Endothelial cell of umbilical vein (primary cell): ENCODE results near the gene KCNQ5. TPM values are rescaled to one million over a fixed set of nuclear protein-coding genes. Genes with fewer than 3 reads are reported as not detected.

Experiments
- BruUV-seq: library from RNA; stranded (reverse); fragments of 400-500 nt; replicated peaks from 2 replicates; lab custom pipeline; 2021; lab: Mats Ljungman, UMichigan
- CTCF ChIA-PET: fragments of 300-600, 350-600 bp; sonication (Branson Sonifier 250); formaldehyde crosslinking; loops from one replicate; lab custom pipeline; 2021; ENCODE audit warnings: antibody characterized with exemption, inconsistent platforms; lab: Charles Lee
- POLR2A ChIA-PET: fragments of 300-600, 350-600 bp; sonication (Branson Sonifier 250); formaldehyde crosslinking; loops from one replicate; lab custom pipeline; 2021; ENCODE audit warnings: antibody characterized with exemption, inconsistent platforms; lab: Charles Lee
- DNase-seq: peaks from one replicate; pipeline ENCODE4 v3.0.0-alpha.2; 2011; ENCODE audit warnings: low read depth, low spot score
- FAIRE-seq: peaks from 2 replicates; lab custom pipeline; 2011; peaks lifted over from hg19 to GRCh38; lab: Jason Lieb, UNC
- H2AFZ ChIP-seq: 2 replicates; pipeline ENCODE4 v1.6.0; 2012; ENCODE audit warnings: low read depth, low read length, control low read depth, inconsistent platforms
- H3K27ac ChIP-seq: 2 replicates; pipeline ENCODE4 v1.5.1; 2011; ENCODE audit warnings: low read depth, mild to moderate bottlenecking, control low read depth, low read length, moderate library complexity; ENCODE audit not compliant: insufficient read depth
- H3K27me3 ChIP-seq, 2 experiments: 2 replicates each; pipeline versions ENCODE4 v1.6.0 to v1.6.1; 2011; ENCODE audit warnings: low read length in 2 of 2, mixed read lengths in 1 of 2; ENCODE audit not compliant: control insufficient read depth in 2 of 2, insufficient read depth in 2 of 2
- H3K36me3 ChIP-seq, 2 experiments: 2 replicates in 1 of 2; 3 replicates in 1 of 2; pipeline ENCODE4 v1.5.1; 2011; ENCODE audit warnings: low read length in 2 of 2, mild to moderate bottlenecking in 1 of 2, moderate library complexity in 1 of 2; ENCODE audit not compliant: control insufficient read depth in 2 of 2, insufficient read depth in 2 of 2; ENCODE audit errors: extremely low read depth in 1 of 2
- H3K4me1 ChIP-seq: 3 replicates; pipeline ENCODE4 v1.5.1; 2011; ENCODE audit warnings: mild to moderate bottlenecking, low read length; ENCODE audit not compliant: control insufficient read depth, insufficient read depth; ENCODE audit errors: extremely low read depth
- H3K4me2 ChIP-seq: 2 replicates; pipeline ENCODE4 v1.6.1; 2011; ENCODE audit warnings: low read length, control low read depth, mixed read lengths; ENCODE audit not compliant: insufficient read depth
- H3K4me3 ChIP-seq, 3 experiments: fragments of 200-600 bp in 1 of 3; sonication (generic), shearing (Covaris generic) in 1 of 3; replicated peaks in 1 of 3; 2 replicates each; pipeline ENCODE4 v1.5.1; 2011 to 2016; ENCODE audit warnings: control low read depth in 3 of 3, low read length in 3 of 3, mild to moderate bottlenecking in 2 of 3, inconsistent platforms in 1 of 3, low read depth in 1 of 3, moderate library complexity in 1 of 3; ENCODE audit not compliant: insufficient read depth in 1 of 3
- H3K79me2 ChIP-seq: 2 replicates; pipeline ENCODE4 v1.6.0; 2012; ENCODE audit warnings: low read length, inconsistent platforms; ENCODE audit not compliant: control insufficient read depth, insufficient read depth
- H3K9ac ChIP-seq: replicated peaks from 2 replicates; pipeline ENCODE3; 2011; ENCODE audit warnings: low read length, control low read depth; ENCODE audit not compliant: insufficient read depth; ENCODE audit errors: extremely low read depth
- H3K9me1 ChIP-seq: replicated peaks from 3 replicates; pipeline ENCODE4 v1.6.0; 2011; ENCODE audit warnings: mild to moderate bottlenecking, low read length; ENCODE audit not compliant: control insufficient read depth, insufficient read depth; ENCODE audit errors: extremely low read depth
- H3K9me3 ChIP-seq: replicated peaks from 2 replicates; pipeline ENCODE4 v1.5.1; 2012; ENCODE audit warnings: low read length, inconsistent platforms; ENCODE audit not compliant: control insufficient read depth, insufficient read depth
- H4K20me1 ChIP-seq: replicated peaks from 2 replicates; pipeline ENCODE3; 2011; ENCODE audit warnings: mild to moderate bottlenecking, low read length; ENCODE audit not compliant: control insufficient read depth, insufficient read depth; ENCODE audit errors: extremely low read depth
- CTCF ChIP-seq, 2 donors: IDR thresholded peaks; 1 replicate in 1 of 2; 2 replicates in 1 of 2; pipeline ENCODE4 v1.5.1; 2011; ENCODE audit warnings: low read length in 2 of 2, mild to moderate bottlenecking in 2 of 2, moderate library complexity in 2 of 2, control low read depth in 1 of 2, inconsistent platforms in 1 of 2, low read depth in 1 of 2; ENCODE audit not compliant: insufficient read depth in 1 of 2; ENCODE audit errors: extremely low read depth in 1 of 2
- EZH2 ChIP-seq: IDR thresholded peaks from 2 replicates; pipeline ENCODE4 v1.6.1; 2012; ENCODE audit warnings: borderline replicate concordance, low read depth, mild to moderate bottlenecking, moderate library complexity, low read length, inconsistent platforms; ENCODE audit not compliant: severe bottlenecking
- FOS ChIP-seq: IDR thresholded peaks from 2 replicates; pipeline ENCODE4 v1.6.1; 2011; ENCODE audit warnings: mild to moderate bottlenecking, low read length, moderate library complexity, borderline replicate concordance; ENCODE audit not compliant: insufficient read depth
- GATA2 ChIP-seq: IDR thresholded peaks from 2 replicates; pipeline ENCODE4 v1.7.0; 2011; ENCODE audit warnings: low read depth, mild to moderate bottlenecking, moderate library complexity, mixed read lengths, low read length; ENCODE audit not compliant: insufficient read length, insufficient read depth
- JUN ChIP-seq: IDR thresholded peaks from 2 replicates; pipeline ENCODE4 v1.6.1; 2011; ENCODE audit warnings: borderline replicate concordance, low read depth; ENCODE audit not compliant: insufficient read length, insufficient read depth
- MAX ChIP-seq: IDR thresholded peaks from 2 replicates; pipeline ENCODE4 v1.6.1; 2011; ENCODE audit not compliant: insufficient read depth, insufficient read length
- MYC ChIP-seq: IDR thresholded peaks from one replicate; pipeline ENCODE4 v1.6.1; 2011; ENCODE audit warnings: mild to moderate bottlenecking, low read depth, low read length
- POLR2A ChIP-seq: IDR thresholded peaks from 2 replicates; pipeline ENCODE4 v1.6.1; 2012; ENCODE audit warnings: low read depth, mild to moderate bottlenecking, control low read depth, low read length
- POLR2AphosphoS5 ChIP-seq: IDR thresholded peaks from 2 replicates; pipeline ENCODE4 v1.6.1; 2012; ENCODE audit warnings: low read depth, mild to moderate bottlenecking, control low read depth, low read length, moderate library complexity; ENCODE audit not compliant: insufficient read depth
- dilution Hi-C: fragments of 300-500 bp; cut with MboI; formaldehyde crosslinking; loops from one replicate; pipeline ENCODE4 v1.15.0; 2019; ENCODE audit warnings: low sequenced_read_pairs; ENCODE audit not compliant: extremely low pct_ligation_motif_present
- intact Hi-C: fragments of 100-400 bp; cut with micrococcal nuclease; formaldehyde crosslinking; loops from one replicate; pipeline ENCODE4 v1.10.0; 2022
- polyA plus RNA-seq, 4 experiments: library from polyadenylated mRNA; depleted of rRNA in 3 of 4; stranded (reverse) in 3 of 4; unstranded in 1 of 4; fragments of >200 nt; gene quantifications; 2 replicates each; pipeline versions ENCODE4 v1.2.1 to v1.2.3, GENCODE V29; 2011 to 2012; ENCODE audit warnings: missing spikeins in 1 of 4
- total RNA-seq: library from RNA; stranded (reverse); gene quantifications from 2 replicates; pipeline ENCODE4 v1.2.3, GENCODE V29; 2021

KCNQ5 gene
- total and polyA plus RNA-seq, 2 donors (not counting 3 experiments of a cell fraction or from before 2014, with no cell fraction given) = 0.22 TPM; not detected in 1

- DNase-seq = no peak
- no peaks in the 10 kb centered on the region for H3K36me3 ChIP-seq
- intact Hi-C loops (loop anchor here (10.0 kb wide), 1 partner anchor 1162 kb away; no protein-coding TSS in a partner anchor), dilution Hi-C loops (no loop called here)
- H4K20me1 ChIP-seq = no peaks in the 10 kb centered on the region
- ChIA-PET CTCF (interaction anchor here (1.1 kb wide), 1 partner anchor 19 kb away, joined by 4 read pairs; no protein-coding TSS in a partner anchor), POLR2A (no interaction called here)
- H2AFZ ChIP-seq = no peak overlapping the region
- no peaks in the 10 kb centered on the region for H3K27me3 ChIP-seq
- H3K27ac ChIP-seq = no peak overlapping the region
- FAIRE-seq = no peak
- no peak overlapping the region for H3K4me3 ChIP-seq
- no TSS peak for BruUV-seq
- TF ChIP-seq GATA2 (no peak), FOS (no peak), POLR2A (no peak), JUN (no peak), MYC (no peak), MAX (no peak), EZH2 (no peak), CTCF (IDR thresholded peaks at IDR 0.05; ENCODE audit: extremely low read depth in 1 of 2, insufficient read depth in 1 of 2, low read depth in 1 of 2, low read length in 2 of 2) (no peak), POLR2AphosphoS5 (no peak)
- no peaks in the 10 kb centered on the region for H3K4me1 ChIP-seq
- H3K9me1 ChIP-seq = no peaks in the 10 kb centered on the region
- no peak overlapping the region for H3K4me2 ChIP-seq
- H3K9ac ChIP-seq = no peak overlapping the region
- H3K79me2 ChIP-seq = no peaks in the 10 kb centered on the region
- H3K9me3 ChIP-seq = no peaks in the 10 kb centered on the region
Measured at GRCh38 chr6:73062837-73063236, 441.0 kb downstream of the KCNQ5 start.
